ENCODE data around the gene PTPRN.

- TF ChIP-seq CTCF (conservative IDR thresholded peaks at IDR 0.05; ENCODE audit: low read length) (no peak), EZH2phosphoT487 (IDR thresholded peaks at IDR 0.05; ENCODE audit: borderline replicate concordance) (no peak)
These were observed 5.7 kb upstream of the PTPRN start for GRCh38 chr2:219314804-219315468.
